H1 (cell line): Measurements from ENCODE around the gene ZBTB1. TPM values are rescaled to one million over a fixed set of nuclear protein-coding genes. Genes with fewer than 3 reads are reported as not detected.
A peak's percentile ranks its signal among the peaks of the same experiment; 100 is the strongest.

Experiments
- CTCF ChIA-PET: fragments of 300-600 bp; sonication (Branson Sonifier 250); formaldehyde crosslinking; loops from one replicate; lab custom pipeline; 2021; ENCODE audit not compliant: partially characterized antibody; lab: Charles Lee
- POLR2A ChIA-PET: fragments of 300-600 bp; sonication (Branson Sonifier 250); formaldehyde crosslinking; loops from one replicate; lab custom pipeline; 2021; ENCODE audit warnings: inconsistent platforms; ENCODE audit not compliant: partially characterized antibody; lab: Charles Lee
- DNase-seq, 2 experiments: peaks; one replicate each; pipeline versions ENCODE4 v3.0.0 to v3.0.0-alpha.2; 2010 to 2022; ENCODE audit warnings: low spot score in 2 of 2, low read depth in 1 of 2, mixed read lengths in 1 of 2
- FAIRE-seq: peaks from 2 replicates; lab custom pipeline; 2011; peaks lifted over from hg19 to GRCh38; lab: Jason Lieb, UNC
- H2AFZ ChIP-seq: 2 replicates; pipeline ENCODE4 v1.8.1; 2012; ENCODE audit warnings: low read length, inconsistent platforms
- H2AK5ac ChIP-seq: 2 replicates; pipeline ENCODE4 v1.6.1; 2013; ENCODE audit warnings: low read depth, low read length
- H2BK120ac ChIP-seq: replicated peaks from 2 replicates; pipeline ENCODE3; 2013; ENCODE audit warnings: low read depth, low read length, inconsistent platforms
- H2BK12ac ChIP-seq: 2 replicates; pipeline ENCODE4 v1.6.1; 2013; ENCODE audit warnings: low read depth, low read length
- H2BK15ac ChIP-seq: 2 replicates; pipeline ENCODE4 v1.6.1; 2013; ENCODE audit warnings: low read length
- H2BK20ac ChIP-seq: 2 replicates; pipeline ENCODE4 v1.6.1; 2013; ENCODE audit warnings: low read length
- H2BK5ac ChIP-seq: 2 replicates; pipeline ENCODE4 v1.6.1; 2013; ENCODE audit warnings: low read depth, low read length
- H3K14ac ChIP-seq: 2 replicates; pipeline ENCODE4 v1.6.1; 2013; ENCODE audit warnings: inconsistent platforms; ENCODE audit not compliant: insufficient read length
- H3K18ac ChIP-seq: 2 replicates; pipeline ENCODE4 v1.6.1; 2013; ENCODE audit warnings: low read length; ENCODE audit errors: extremely low read depth
- H3K23ac ChIP-seq: 2 replicates; pipeline ENCODE4 v1.6.1; 2013; ENCODE audit warnings: inconsistent platforms; ENCODE audit not compliant: insufficient read length
- H3K23me2 ChIP-seq: 2 replicates; pipeline ENCODE4 v1.6.1; 2013; ENCODE audit warnings: low read depth, low read length
- H3K27ac ChIP-seq: 2 replicates; pipeline ENCODE4 v1.6.1; 2011; ENCODE audit warnings: low read depth, low read length, inconsistent platforms
- H3K27me3 ChIP-seq, 4 experiments: replicated peaks in 1 of 4; 1 replicate in 1 of 4; 2 replicates in 3 of 4; pipeline versions ENCODE4 v1.6.1 to v1.8.1; 2011 to 2013; ENCODE audit warnings: low read length in 3 of 4, mild to moderate bottlenecking in 3 of 4, inconsistent platforms in 2 of 4, mixed read lengths in 2 of 4, moderate library complexity in 1 of 4; ENCODE audit not compliant: control insufficient read depth in 3 of 4, insufficient read depth in 3 of 4; ENCODE audit errors: extremely low read depth in 1 of 4
- H3K36me3 ChIP-seq, 4 experiments: 2 replicates each; pipeline versions ENCODE4 v1.6.1 to v1.8.1; 2011 to 2013; ENCODE audit warnings: mild to moderate bottlenecking in 4 of 4, low read length in 3 of 4, moderate library complexity in 2 of 4, control low read depth in 1 of 4, inconsistent platforms in 1 of 4; ENCODE audit not compliant: insufficient read depth in 4 of 4, control insufficient read depth in 2 of 4
- H3K4ac ChIP-seq: replicated peaks from 2 replicates; pipeline ENCODE3; 2013; ENCODE audit warnings: low read length, low read depth, mixed read lengths, inconsistent platforms; ENCODE audit not compliant: insufficient read length
- H3K4me1 ChIP-seq, 4 experiments: replicated peaks in 1 of 4; 1 replicate in 1 of 4; 2 replicates in 3 of 4; pipeline versions ENCODE4 v1.6.1 to v1.8.1; 2011 to 2013; ENCODE audit warnings: low read length in 3 of 4, inconsistent platforms in 2 of 4, mixed read lengths in 1 of 4; ENCODE audit not compliant: insufficient read depth in 4 of 4, control insufficient read depth in 3 of 4
- H3K4me2 ChIP-seq, 2 experiments: 2 replicates each; pipeline versions ENCODE4 v1.6.1 to v1.8.1; 2011 to 2013; ENCODE audit warnings: low read depth in 2 of 2, low read length in 2 of 2, control low read depth in 1 of 2, inconsistent platforms in 1 of 2, mild to moderate bottlenecking in 1 of 2; ENCODE audit not compliant: insufficient read depth in 1 of 2
- H3K4me3 ChIP-seq, 4 experiments: fragments of 200-600, 300-600 bp in 1 of 4; sonication (generic), shearing (Covaris generic), sonication (Bioruptor Twin) in 1 of 4; 2 replicates each; pipeline versions ENCODE4 v1.5.1 to v1.8.1; 2011 to 2016; ENCODE audit warnings: low read length in 4 of 4, low read depth in 3 of 4, control low read depth in 2 of 4, inconsistent platforms in 2 of 4, mild to moderate bottlenecking in 2 of 4, mixed read lengths in 1 of 4, moderate library complexity in 1 of 4; ENCODE audit not compliant: insufficient read depth in 2 of 4; ENCODE audit errors: extremely low read depth in 1 of 4
- H3K56ac ChIP-seq: replicated peaks from 2 replicates; pipeline ENCODE3; 2013; ENCODE audit warnings: low read depth, mild to moderate bottlenecking, mixed read lengths, low read length, inconsistent platforms; ENCODE audit not compliant: insufficient read length
- H3K79me1 ChIP-seq: 2 replicates; pipeline ENCODE4 v1.6.1; 2013; ENCODE audit warnings: low read depth, low read length, control low read depth
- H3K79me2 ChIP-seq, 2 experiments: 2 replicates each; pipeline versions ENCODE4 v1.6.1 to v1.8.1; 2012 to 2013; ENCODE audit warnings: low read length in 2 of 2, mild to moderate bottlenecking in 2 of 2, inconsistent platforms in 1 of 2; ENCODE audit not compliant: insufficient read depth in 2 of 2, control insufficient read depth in 1 of 2
- H3K9ac ChIP-seq, 4 experiments: replicated peaks in 1 of 4; 1 replicate in 1 of 4; 2 replicates in 3 of 4; pipeline versions ENCODE4 v1.6.1 to v1.8.1; 2011 to 2013; ENCODE audit warnings: low read depth in 3 of 4, low read length in 3 of 4, control low read depth in 2 of 4, mild to moderate bottlenecking in 2 of 4, moderate library complexity in 2 of 4, inconsistent platforms in 1 of 4; ENCODE audit errors: extremely low read depth in 1 of 4
- H3K9me3 ChIP-seq, 2 experiments: 2 replicates each; pipeline versions ENCODE4 v1.6.1 to v1.8.1; 2012 to 2013; ENCODE audit warnings: mild to moderate bottlenecking in 2 of 2, moderate library complexity in 2 of 2, control low read depth in 1 of 2, inconsistent platforms in 1 of 2, low read depth in 1 of 2, low read length in 1 of 2, mixed read lengths in 1 of 2; ENCODE audit not compliant: insufficient read depth in 2 of 2
- H4K20me1 ChIP-seq, 2 experiments: replicated peaks in 1 of 2; 2 replicates each; pipeline versions ENCODE3 to v1.8.1; 2011 to 2013; ENCODE audit warnings: inconsistent platforms in 2 of 2, low read length in 2 of 2, mild to moderate bottlenecking in 1 of 2; ENCODE audit not compliant: insufficient read depth in 2 of 2, control insufficient read depth in 1 of 2
- H4K5ac ChIP-seq: 2 replicates; pipeline ENCODE4 v1.6.1; 2013; ENCODE audit warnings: low read length, low read depth, mixed read lengths, inconsistent platforms; ENCODE audit not compliant: insufficient read length
- H4K8ac ChIP-seq: 2 replicates; pipeline ENCODE4 v1.8.0; 2013; ENCODE audit warnings: mild to moderate bottlenecking, moderate library complexity, low read length, inconsistent platforms; ENCODE audit not compliant: insufficient read depth; ENCODE audit errors: extremely low read depth
- H4K91ac ChIP-seq: replicated peaks from 2 replicates; pipeline ENCODE3; 2013; ENCODE audit warnings: low read length, mixed read lengths, inconsistent platforms; ENCODE audit not compliant: insufficient read length
- CTCF ChIP-seq, 3 experiments: IDR thresholded peaks; 1 replicate in 2 of 3; 2 replicates in 1 of 3; pipeline versions ENCODE4 v1.5.1 to v1.6.1; 2011; ENCODE audit warnings: low read length in 3 of 3, mild to moderate bottlenecking in 3 of 3, inconsistent platforms in 2 of 3, low read depth in 1 of 3, moderate library complexity in 1 of 3; ENCODE audit not compliant: insufficient read depth in 1 of 3; ENCODE audit errors: control extremely low read depth in 1 of 3
- EZH2 ChIP-seq: fragments of 200-600 bp; sonication (generic); IDR thresholded peaks from 2 replicates; pipeline ENCODE4 v1.7.1; 2012; ENCODE audit warnings: low read depth, mild to moderate bottlenecking, moderate library complexity, low read length, inconsistent platforms; ENCODE audit not compliant: severe bottlenecking
- POU5F1 ChIP-seq: IDR thresholded peaks from 2 replicates; pipeline ENCODE4 v1.6.1; 2011; ENCODE audit warnings: low read depth, mild to moderate bottlenecking, low read length, moderate library complexity
- RAD21 ChIP-seq, 2 experiments: IDR thresholded peaks in 1 of 2; conservative IDR thresholded peaks in 1 of 2; 2 replicates each; pipeline ENCODE4 v1.6.1; 2011; ENCODE audit warnings: low read depth in 2 of 2, low read length in 2 of 2, improper control_type of control experiment in 1 of 2, inconsistent platforms in 1 of 2, mild to moderate bottlenecking in 1 of 2, moderate library complexity in 1 of 2
- WGBS, 2 experiments: shearing (Covaris generic) in 1 of 2; methylation state at CpG; one replicate each; pipeline versions ENCODE4 v1.1.6 to v1.1.7; 2013 to 2015; ENCODE audit warnings: low lambda C conversion rate in 2 of 2, mixed read lengths in 2 of 2, inconsistent platforms in 1 of 2, low coverage in 1 of 2, missing lambda C conversion rate in 1 of 2; ENCODE audit not compliant: insufficient replicate concordance in 2 of 2, insufficient coverage in 1 of 2, insufficient read length in 1 of 2; ENCODE audit errors: extremely low coverage in 1 of 2, missing lambda C conversion rate in 1 of 2; 5-methylcytosine and 5-hydroxymethylcytosine counted together
- polyA plus RNA-seq, 7 experiments: library from polyadenylated mRNA; depleted of rRNA in 3 of 7; stranded (reverse) in 5 of 7; unstranded in 2 of 7; fragments of >200 nt in 5 of 7; fragments of 200-250 nt in 2 of 7; gene quantifications; 1 replicate in 5 of 7; 2 replicates in 1 of 7; 4 replicates in 1 of 7; pipeline versions ENCODE4 v1.2.1 to v1.2.3, GENCODE V29; 2011 to 2013; ENCODE audit warnings: missing spikeins in 2 of 7, mixed read lengths in 2 of 7
- total RNA-seq: library from RNA; stranded (reverse); fragmentation: NEBNext Ultra II Directional; extraction: Animal tissue kit (Norgen Biotek cat#: 25700); gene quantifications from 2 replicates; pipeline ENCODE4 v1.2.1, GENCODE V29; 2021

Gene ZBTB1
- total and polyA plus RNA-seq, 2 of the 8 experiments (the other 6 are each of a cell fraction or from before 2014, with no cell fraction given) = 13.6 to 27.5 TPM

DNA sequence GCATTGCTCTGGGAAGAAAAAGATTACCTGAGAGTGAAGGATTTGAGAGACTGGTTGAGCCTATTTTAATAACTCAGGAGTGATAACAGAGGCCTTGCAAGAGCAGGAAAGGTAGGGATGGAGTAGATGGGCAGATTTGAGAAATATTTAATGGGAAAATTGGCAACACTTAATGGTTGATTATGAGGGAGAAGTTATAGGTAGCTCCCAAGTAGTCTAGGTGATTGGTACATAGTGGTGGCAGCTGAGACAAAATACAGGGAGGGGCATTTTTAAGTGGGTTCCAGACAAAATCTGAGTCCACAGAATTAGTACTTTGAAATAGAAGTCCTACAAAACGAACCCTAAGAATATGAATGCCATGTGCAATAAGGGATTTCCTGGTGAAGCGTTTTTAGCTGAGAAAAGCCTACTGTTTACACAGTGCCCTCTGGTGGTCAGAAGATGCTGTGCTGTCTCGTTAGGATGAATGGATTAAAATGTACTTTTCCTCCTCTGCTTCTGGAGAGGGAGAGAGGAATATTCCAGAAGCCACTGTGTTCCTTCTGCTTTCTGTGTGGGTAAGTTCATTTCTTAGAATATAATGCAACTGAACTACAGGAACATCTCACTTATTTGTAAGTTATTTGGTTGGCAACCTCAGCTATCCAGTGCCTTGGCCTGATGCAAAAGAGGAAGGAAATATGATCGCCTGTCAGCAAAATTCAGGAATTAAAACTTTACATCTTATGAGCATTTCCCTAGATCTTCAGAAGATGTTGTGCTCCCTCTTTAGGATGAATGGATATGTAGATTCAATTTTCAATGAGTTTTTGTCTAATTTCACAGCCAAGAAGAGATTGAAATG lies 6.5 kb downstream of the ZBTB1 start:
- no peak overlapping the region for H3K9ac ChIP-seq
- H3K4me1 ChIP-seq = peaks cover 0 to 7% (median 6%) of the 10 kb centered on the region in 4 experiments; a peak in 4 of 7 replicates
- CTCF ChIA-PET = interaction anchor here (0.7 to 1.9 kb wide), 34 partner anchors 11 to 381 kb away, joined by 3 to 20 read pairs (median 3); partner anchors contain the start of gene HSPA2
- H3K56ac ChIP-seq = no peak overlapping the region
- no peak overlapping the region for H2BK12ac ChIP-seq
- H3K79me2 ChIP-seq = peaks cover 5 to 94% of the 10 kb centered on the region in 2 experiments
- no peak overlapping the region for H2BK5ac ChIP-seq
- peaks cover 4% of the 10 kb centered on the region; the same call in 1 of the 2 replicates for H3K79me1 ChIP-seq
- H2BK20ac ChIP-seq = no peak overlapping the region
- no peaks in the 10 kb centered on the region for H3K36me3 ChIP-seq
- H2AK5ac ChIP-seq = no peak overlapping the region
- H3K23me2 ChIP-seq = no peaks in the 10 kb centered on the region; the same call in 1 of the 2 replicates
- H4K8ac ChIP-seq = no peak overlapping the region
- H3K4ac ChIP-seq = no peak overlapping the region
- peak in 2 of 3 experiments; percentile 65 to 93; a peak in 3 of 4 replicates for TF ChIP-seq CTCF (IDR thresholded peaks at IDR 0.05; ENCODE audit: control extremely low read depth in 1 of 3, insufficient read depth in 1 of 3, low read depth in 1 of 3, low read length in 3 of 3)
- TF ChIP-seq RAD21 (IDR thresholded peaks at IDR 0.05 in 1 of 2, conservative IDR thresholded peaks at IDR 0.05 in 1 of 2; ENCODE audit: low read depth in 2 of 2, low read length in 2 of 2) = peak; percentile 55 to 67
- no peak for TF ChIP-seq POU5F1
- no peak for TF ChIP-seq EZH2
- no peak overlapping the region for H3K23ac ChIP-seq
- no peak overlapping the region for H3K4me2 ChIP-seq
- H2BK15ac ChIP-seq = no peak overlapping the region
- FAIRE-seq = peak; percentile 57
- no peak overlapping the region for H4K5ac ChIP-seq
- no peak overlapping the region for H3K14ac ChIP-seq
- DNase-seq = peak in 1 of 2 experiments; percentile 75
- H3K9me3 ChIP-seq = no peaks in the 10 kb centered on the region
- POLR2A ChIA-PET = interaction anchor here (0.7 to 1.0 kb wide), 3 partner anchors 9 to 254 kb away, joined by 3 to 4 read pairs (median 3); no protein-coding TSS in a partner anchor
- no peaks in the 10 kb centered on the region for H3K27me3 ChIP-seq
- no peak overlapping the region for H3K18ac ChIP-seq
- no peak overlapping the region for H3K27ac ChIP-seq
- H4K91ac ChIP-seq = no peak overlapping the region
- H2AFZ ChIP-seq = no peak overlapping the region
- H2BK120ac ChIP-seq = no peak overlapping the region
- no peak overlapping the region for H3K4me3 ChIP-seq
- H4K20me1 ChIP-seq = peaks cover 0 to 4% of the 10 kb centered on the region in 2 experiments
- 39% methylated on average over 4 of the region's 4 CpGs; no CpG with 5 or more reads in 1 of the 2 experiments for WGBS, 2 experiments
